Kidney epithelial cell (primary cell): ENCODE data around the gene IGLON5. TPM values are rescaled to one million over a fixed set of nuclear protein-coding genes. Genes with fewer than 3 reads are reported as not detected.

Source experiments
- DNase-seq: peaks from one replicate; pipeline ENCODE4 v3.0.0-alpha.2; 2010; ENCODE audit warnings: low read depth
- H3K27me3 ChIP-seq: 2 replicates; pipeline ENCODE4 v1.6.0; 2011; ENCODE audit warnings: low read length; ENCODE audit not compliant: control insufficient read depth, insufficient read depth
- H3K36me3 ChIP-seq: 2 replicates; pipeline ENCODE4 v1.5.1; 2011; ENCODE audit warnings: low read length; ENCODE audit not compliant: control insufficient read depth, insufficient read depth
- H3K4me3 ChIP-seq: 2 replicates; pipeline ENCODE4 v1.5.1; 2011; ENCODE audit warnings: low read depth, mild to moderate bottlenecking, control low read depth, low read length
- total RNA-seq: library from RNA; depleted of rRNA; stranded (reverse); fragments of >200 nt; gene quantifications from 2 replicates; pipeline ENCODE4 v1.2.3, GENCODE V29; 2015
- TF ChIP-seq, protein P1 (sequence below): IDR thresholded peaks from 2 replicates; pipeline ENCODE4 v1.5.1; 2011; ENCODE audit warnings: mild to moderate bottlenecking, moderate library complexity, low read length, control low read depth, inconsistent platforms; ENCODE audit not compliant: insufficient read depth, poor library complexity, severe bottlenecking

IGLON5 gene
- total RNA-seq, 1 donor from 2014 or later, result 0.04 TPM

DNA sequence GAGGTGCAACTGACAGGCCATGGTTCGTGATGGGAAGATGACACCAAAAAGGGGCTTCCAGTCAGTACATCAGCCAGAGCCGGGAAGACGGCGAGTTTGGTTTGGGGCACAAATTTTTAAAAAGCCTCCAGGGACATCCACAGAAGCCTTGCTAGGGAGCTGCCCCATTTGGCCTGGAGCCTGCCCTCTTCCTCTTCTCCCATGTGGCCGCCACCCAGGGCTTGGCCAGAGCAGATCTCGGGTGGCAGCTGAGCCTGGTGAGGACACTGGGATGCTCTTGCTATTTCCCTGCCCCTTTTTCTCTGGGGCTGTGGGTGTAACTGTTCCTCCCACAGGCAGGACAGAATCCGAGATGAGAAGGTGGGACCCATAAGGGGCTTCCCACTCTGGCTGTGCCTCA is 46.5 kb downstream of the IGLON5 start:
- TF ChIP-seq, protein P1, sequence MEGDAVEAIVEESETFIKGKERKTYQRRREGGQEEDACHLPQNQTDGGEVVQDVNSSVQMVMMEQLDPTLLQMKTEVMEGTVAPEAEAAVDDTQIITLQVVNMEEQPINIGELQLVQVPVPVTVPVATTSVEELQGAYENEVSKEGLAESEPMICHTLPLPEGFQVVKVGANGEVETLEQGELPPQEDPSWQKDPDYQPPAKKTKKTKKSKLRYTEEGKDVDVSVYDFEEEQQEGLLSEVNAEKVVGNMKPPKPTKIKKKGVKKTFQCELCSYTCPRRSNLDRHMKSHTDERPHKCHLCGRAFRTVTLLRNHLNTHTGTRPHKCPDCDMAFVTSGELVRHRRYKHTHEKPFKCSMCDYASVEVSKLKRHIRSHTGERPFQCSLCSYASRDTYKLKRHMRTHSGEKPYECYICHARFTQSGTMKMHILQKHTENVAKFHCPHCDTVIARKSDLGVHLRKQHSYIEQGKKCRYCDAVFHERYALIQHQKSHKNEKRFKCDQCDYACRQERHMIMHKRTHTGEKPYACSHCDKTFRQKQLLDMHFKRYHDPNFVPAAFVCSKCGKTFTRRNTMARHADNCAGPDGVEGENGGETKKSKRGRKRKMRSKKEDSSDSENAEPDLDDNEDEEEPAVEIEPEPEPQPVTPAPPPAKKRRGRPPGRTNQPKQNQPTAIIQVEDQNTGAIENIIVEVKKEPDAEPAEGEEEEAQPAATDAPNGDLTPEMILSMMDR, result no peak
- H3K36me3 ChIP-seq, result no peaks in the 10 kb centered on the region
- H3K4me3 ChIP-seq, result no peak overlapping the region
- no peaks in the 10 kb centered on the region for H3K27me3 ChIP-seq
- DNase-seq, result no peak

DNA sequence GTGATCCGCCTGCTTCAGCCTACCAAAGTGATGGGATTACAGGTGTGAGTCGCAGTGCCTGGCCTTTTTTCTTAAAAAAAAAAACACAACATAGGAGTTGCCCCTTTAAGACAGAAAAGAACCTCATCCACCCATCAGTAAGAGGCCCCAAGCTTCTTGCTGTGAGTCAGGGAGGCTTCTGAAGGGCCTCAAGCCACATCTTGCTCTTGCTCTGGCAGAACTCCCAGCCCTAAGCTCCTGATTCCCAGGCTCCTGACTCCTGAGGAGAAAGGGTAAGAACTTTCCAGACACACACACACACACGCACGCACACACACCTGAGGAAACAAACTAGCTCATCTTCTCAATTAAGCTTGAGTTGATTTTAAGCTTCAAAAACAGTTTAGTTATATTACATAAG is 47.9 kb downstream of the IGLON5 start:
- TF ChIP-seq, protein P1, result no peak
- DNase-seq, result no peak
- Histone ChIP-seq H3K36me3 (no peaks in the 10 kb centered on the region), H3K4me3 (no peak overlapping the region), H3K27me3 (no peaks in the 10 kb centered on the region)

DNA sequence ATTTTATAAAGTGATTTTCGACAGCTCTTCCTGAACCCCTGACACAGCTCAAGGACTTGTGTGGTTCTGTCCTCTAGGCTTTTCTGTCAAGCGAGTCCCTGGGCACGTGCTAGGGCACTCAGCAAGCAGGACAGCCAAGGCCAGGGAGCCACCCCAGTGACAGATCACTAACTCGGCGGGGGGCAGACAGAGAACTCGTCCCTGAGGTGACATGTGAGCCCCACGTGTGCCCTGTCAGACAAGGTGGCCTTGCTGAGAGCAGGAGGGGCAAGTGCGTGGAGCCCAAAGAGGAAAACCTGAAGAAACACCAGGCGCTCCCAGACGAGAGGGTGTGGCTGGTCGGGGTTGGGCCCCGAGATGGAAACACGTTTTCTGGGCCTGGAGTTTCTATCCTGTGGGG is 49.8 kb downstream of the IGLON5 start:
- TF ChIP-seq, protein P1, result no peak
- DNase-seq, result no peak
- no peak overlapping the region for H3K4me3 ChIP-seq
- H3K36me3 ChIP-seq, result no peaks in the 10 kb centered on the region
- H3K27me3 ChIP-seq, result no peaks in the 10 kb centered on the region

DNA sequence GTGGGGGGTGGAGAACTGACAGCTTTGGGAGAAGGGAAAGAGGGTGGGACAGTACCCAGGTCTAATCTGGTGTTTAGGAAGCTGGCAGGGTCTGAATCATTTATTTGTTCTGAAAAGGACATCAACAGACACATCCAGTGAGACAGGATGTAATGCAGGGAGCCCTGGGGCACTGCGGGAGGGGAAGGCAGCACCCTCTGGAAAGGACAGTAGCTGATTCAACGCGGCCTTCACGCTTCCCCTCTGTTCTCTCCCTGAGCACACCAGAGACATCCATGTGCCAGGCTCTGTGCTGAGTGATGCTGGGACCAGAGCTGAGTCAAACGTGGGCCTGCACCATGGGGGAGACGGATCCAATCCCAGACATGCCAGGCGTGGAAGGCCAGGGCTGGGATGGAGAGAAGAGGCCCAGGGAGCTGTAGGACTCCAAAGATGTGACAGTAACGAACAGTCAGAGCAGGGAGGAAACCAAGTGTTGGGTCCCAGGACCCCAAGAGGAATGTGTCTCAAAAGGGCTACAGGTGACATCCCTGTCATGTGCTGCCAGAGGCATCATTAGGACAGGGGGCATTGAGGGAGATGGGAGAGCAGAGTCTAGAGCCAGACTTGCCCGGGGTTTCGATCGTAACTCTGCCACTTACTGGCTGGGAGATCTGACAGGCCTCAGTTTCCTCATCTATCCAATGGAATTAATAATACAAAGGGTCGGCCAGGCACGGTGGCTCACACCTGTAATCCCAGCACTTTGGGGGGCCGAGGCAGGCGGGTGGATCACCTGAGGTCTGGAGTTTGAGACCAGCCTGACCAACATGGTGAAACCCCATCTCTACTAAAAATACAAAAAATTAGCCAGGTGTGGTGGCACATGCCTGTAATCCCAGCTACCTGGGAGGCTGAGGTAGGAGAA is 53.0 kb downstream of the IGLON5 start:
- no peak for DNase-seq
- no peaks in the 10 kb centered on the region for H3K36me3 ChIP-seq
- TF ChIP-seq, protein P1, result no peak
- H3K4me3 ChIP-seq, result no peak overlapping the region
- no peaks in the 10 kb centered on the region for H3K27me3 ChIP-seq

DNA sequence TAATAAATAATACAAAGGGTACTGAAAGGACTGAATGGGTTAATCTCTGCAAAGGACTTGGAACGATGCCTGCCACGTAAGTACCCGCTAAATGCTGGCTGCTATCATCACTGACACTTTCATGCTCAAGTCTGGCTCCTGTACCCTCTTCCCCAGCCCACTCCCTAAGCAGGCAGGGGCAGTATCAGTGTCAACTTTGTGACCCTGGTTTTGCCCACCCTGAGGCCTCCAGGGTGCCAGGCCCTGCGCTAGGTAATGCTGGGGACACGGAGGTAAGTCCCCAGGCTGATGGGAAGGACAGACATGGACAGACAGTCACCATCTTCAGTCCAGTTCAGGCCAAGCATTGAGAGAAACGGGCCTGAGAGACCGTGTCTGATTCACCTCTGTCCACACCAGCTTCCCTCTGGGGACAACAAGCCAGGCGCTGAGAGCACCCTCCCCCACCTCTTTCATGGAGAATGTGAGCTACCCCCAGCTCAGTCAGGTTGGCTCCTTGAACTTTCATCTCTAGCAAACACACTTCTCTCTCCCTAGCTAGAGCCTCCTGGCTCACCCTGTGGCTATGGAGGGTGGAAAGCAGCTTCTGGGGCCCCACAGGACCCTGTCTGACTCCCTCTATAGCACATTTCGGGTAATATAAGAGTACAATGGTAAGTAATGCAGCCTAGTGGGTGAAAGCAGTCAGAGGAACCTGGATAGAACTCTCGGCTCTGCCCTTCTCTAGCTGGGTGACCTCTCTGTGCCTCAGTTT is 53.9 kb downstream of the IGLON5 start:
- TF ChIP-seq, protein P1, result no peak
- Histone ChIP-seq H3K27me3 (no peaks in the 10 kb centered on the region), H3K4me3 (peak overlapping the region; percentile 90), H3K36me3 (no peaks in the 10 kb centered on the region)
- DNase-seq, result no peak
